GM12878 (cell line): ENCODE results near the gene TRAF7. TPM values are rescaled to one million over a fixed set of nuclear protein-coding genes. Genes with fewer than 3 reads are reported as not detected.

Experiments used
- ATAC-seq: fragments of 200-7000 bp; cut with Tn5 transposase; 3 replicates; pipeline ENCODE4 v1.9.1; 2020; ENCODE audit warnings: mild to moderate bottlenecking, moderate library complexity
- BruUV-seq: library from RNA; stranded (reverse); fragments of 400-500 nt; replicated peaks from 2 replicates; lab custom pipeline; 2021; lab: Mats Ljungman, UMichigan
- CTCF ChIA-PET: fragments of 300-600 bp; sonication (Branson Sonifier 250); formaldehyde crosslinking; extraction: SDS; loops from one replicate; lab custom pipeline; 2021; ENCODE audit warnings: inconsistent platforms; lab: Yijun Ruan, JAX
- POLR2A ChIA-PET: fragments of 350-600 bp; formaldehyde crosslinking; extraction: SDS; loops from one replicate; lab custom pipeline; 2021; ENCODE audit warnings: inconsistent platforms; lab: Charles Lee
- RAD21 ChIA-PET: fragments of 300-600 bp; sonication (Branson Sonifier 250); formaldehyde crosslinking; loops from one replicate; lab custom pipeline; 2023; ENCODE audit warnings: antibody characterized with exemption; ENCODE audit not compliant: unreplicated experiment; lab: Charles Lee
- SMC1A ChIA-PET: fragments of 300-600 bp; sonication (Branson Sonifier 250); formaldehyde crosslinking; loops from one replicate; lab custom pipeline; 2023; ENCODE audit not compliant: unreplicated experiment, uncharacterized antibody; lab: Charles Lee
- DNase-seq: peaks from one replicate; pipeline ENCODE4 v3.0.0-alpha.2; 2011; ENCODE audit warnings: low read depth, low spot score
- FAIRE-seq: peaks from 3 replicates; lab custom pipeline; 2011; peaks lifted over from hg19 to GRCh38; lab: Jason Lieb, UNC
- H2AFZ ChIP-seq: 2 replicates; pipeline ENCODE4 v1.6.0; 2011; ENCODE audit warnings: low read depth, low read length, control low read depth; ENCODE audit not compliant: control insufficient read depth
- H3K27ac ChIP-seq: 2 replicates; pipeline ENCODE4 v1.5.1; 2011; ENCODE audit warnings: control low read depth; ENCODE audit not compliant: control insufficient read depth, insufficient read depth
- H3K27me3 ChIP-seq, 2 experiments: replicated peaks in 1 of 2; 2 replicates each; pipeline versions ENCODE4 v1.6.0 to v1.6.1; 2011; ENCODE audit warnings: low read length in 1 of 2; ENCODE audit not compliant: control insufficient read depth in 2 of 2, insufficient read depth in 2 of 2
- H3K36me3 ChIP-seq, 2 experiments: 2 replicates each; pipeline ENCODE4 v1.5.1; 2011; ENCODE audit warnings: low read length in 1 of 2; ENCODE audit not compliant: control insufficient read depth in 2 of 2, insufficient read depth in 2 of 2
- H3K4me1 ChIP-seq: 2 replicates; pipeline ENCODE4 v1.6.1; 2011; ENCODE audit warnings: mild to moderate bottlenecking, low read length, moderate library complexity, mixed read lengths; ENCODE audit not compliant: control insufficient read depth, insufficient read depth
- H3K4me2 ChIP-seq: 2 replicates; pipeline ENCODE4 v1.6.0; 2011; ENCODE audit warnings: control low read depth; ENCODE audit not compliant: control insufficient read depth, insufficient read depth
- H3K4me3 ChIP-seq: fragments of 200-600 bp; sonication (generic); 2 replicates; pipeline ENCODE4 v1.5.1; 2016
- H3K79me2 ChIP-seq: 2 replicates; pipeline ENCODE4 v1.6.0; 2011; ENCODE audit warnings: low read length; ENCODE audit not compliant: control insufficient read depth, insufficient read depth
- H3K9ac ChIP-seq: 2 replicates; pipeline ENCODE4 v1.8.0; 2011; ENCODE audit warnings: low read length, control low read depth, mixed read lengths; ENCODE audit not compliant: control insufficient read depth, insufficient read depth
- H3K9me3 ChIP-seq: replicated peaks from 3 replicates; pipeline ENCODE4 v1.5.1; 2011; ENCODE audit warnings: mild to moderate bottlenecking, low read length; ENCODE audit not compliant: control insufficient read depth, insufficient read depth
- H4K20me1 ChIP-seq: 2 replicates; pipeline ENCODE4 v1.6.0; 2011; ENCODE audit not compliant: control insufficient read depth, insufficient read depth
- NR2F1 ChIP-seq: fragments of 450-650 bp; conservative IDR thresholded peaks from 2 replicates; pipeline ENCODE4 v1.6.1; 2017; ENCODE audit warnings: mild to moderate bottlenecking
- RBBP5 ChIP-seq: fragments of 200-600 bp; sonication (generic); conservative IDR thresholded peaks from 2 replicates; pipeline ENCODE4 v1.6.1; 2016
- SMAD5 ChIP-seq: IDR thresholded peaks from 2 replicates; pipeline ENCODE4 v1.6.1; 2016; ENCODE audit warnings: antibody characterized with exemption, low read depth
- TBL1XR1 ChIP-seq: IDR thresholded peaks from 2 replicates; pipeline ENCODE4 v1.6.1; 2012; ENCODE audit warnings: low read depth, low read length, improper control_type of control experiment
- ZBED1 ChIP-seq: IDR thresholded peaks from 2 replicates; pipeline ENCODE4 v1.6.1; 2016; ENCODE audit warnings: borderline replicate concordance
- WGBS: methylation state at CpG from one replicate; pipeline ENCODE4 v1.1.6; 2016; ENCODE audit warnings: low lambda C conversion rate; ENCODE audit not compliant: insufficient replicate concordance, insufficient coverage; ENCODE audit errors: missing lambda C conversion rate; 5-methylcytosine and 5-hydroxymethylcytosine counted together
- in situ Hi-C: fragments of 300-500 bp; cut with MboI; formaldehyde crosslinking; loops from 9 replicates; pipeline ENCODE4 v1.14.3; 2018; ENCODE audit warnings: mixed read lengths
- intact Hi-C: fragments of 100-400 bp; cut with micrococcal nuclease; formaldehyde crosslinking; loops from one replicate; pipeline ENCODE4 v1.14.2; 2022; ENCODE audit not compliant: unreplicated experiment
- polyA plus RNA-seq, 11 experiments: library from polyadenylated mRNA; depleted of rRNA in 4 of 11; unstranded in 6 of 11; stranded (reverse) in 5 of 11; fragments of >200 nt; fragmentation: Nextera tagmentation in 4 of 11; fragmentation: Illumina TruSeq in 1 of 11; extraction: Ambion mirVana in 4 of 11; extraction: Trizol in 1 of 11; gene quantifications; 1 replicate in 1 of 11; 2 replicates in 10 of 11; pipeline versions ENCODE4 v1.2.1 to v1.2.3, GENCODE V29; 2011 to 2016; ENCODE audit warnings: inconsistent platforms in 2 of 11, missing spikeins in 2 of 11, low read depth in 1 of 11
- total RNA-seq, 4 experiments: library from RNA; depleted of rRNA in 3 of 4; stranded (reverse); fragments of >200 nt in 3 of 4; fragmentation: Illumina TruSeq in 1 of 4; extraction: Trizol in 1 of 4; gene quantifications; 2 replicates each; pipeline versions ENCODE4 v1.2.1 to v1.2.3, GENCODE V29; 2013 to 2021

TRAF7 gene
- total and polyA plus RNA-seq, 10 of the 15 experiments (the other 5 are each of a cell fraction or from before 2014, with no cell fraction given), result 0.61 to 87.0 (median 30.0) TPM

GRCh38 chr16:2155977-2156848 is 631 bp downstream of the TRAF7 start:
- Histone ChIP-seq H3K9ac (peak overlapping the region; percentile 87), H3K4me1 (peaks cover 43% of the 10 kb centered on the region), H3K27me3 (no peaks in the 10 kb centered on the region), H4K20me1 (peaks cover 9% of the 10 kb centered on the region; the same call in 1 of the 2 replicates), H3K27ac (peak overlapping the region; percentile 66), H3K36me3 (peaks cover 0 to 20% of the 10 kb centered on the region in 2 experiments; a peak in 2 of 4 replicates), H3K4me2 (peak overlapping the region; percentile 89), H3K9me3 (no peaks in the 10 kb centered on the region), H3K4me3 (peak overlapping the region; percentile 99), H2AFZ (no peak overlapping the region), H3K79me2 (peaks cover 81% of the 10 kb centered on the region)
- ATAC-seq, result no peak
- POLR2A ChIA-PET, result interaction anchor here (0.5 to 2.4 kb wide), 17 partner anchors 9 to 376 kb away, joined by 3 to 16 read pairs (median 5); partner anchors contain the start of genes ATP6V0C, ECI1, NTHL1 and PGP
- FAIRE-seq, result no peak
- SMC1A ChIA-PET, result interaction anchor here (0.7 to 1.8 kb wide), 6 partner anchors 10 to 374 kb away, joined by 3 to 6 read pairs (median 4); partner anchors contain the start of genes NUBP2, PKD1 and SPSB3
- in situ Hi-C loops (no loop called here), intact Hi-C loops (loop anchor here (5.0 kb wide), 1 partner anchor 106 kb away; no protein-coding TSS in a partner anchor)
- DNase-seq, result no peak
- CTCF ChIA-PET, result interaction anchor here (0.9 to 2.4 kb wide), 5 partner anchors 15 to 750 kb away, joined by 3 to 24 read pairs (median 6); partner anchors contain the start of gene PKD1
- no TSS peak for BruUV-seq
- 2% methylated on average over 31 of the region's 47 CpGs for WGBS
- TF ChIP-seq TBL1XR1, result no peak
- 0 out of 2 replicates have a peak, but pooled peaks have one; percentile 64 for TF ChIP-seq NR2F1
- RAD21 ChIA-PET, result interaction anchor here (0.8 to 2.3 kb wide), 10 partner anchors 16 to 274 kb away, joined by 3 to 14 read pairs (median 4); partner anchors contain the start of genes ECI1, MSRB1, NTHL1 and PGP

GRCh38 chr16:2156849-2157224 is 1.3 kb downstream of the TRAF7 start:
- intact Hi-C loops, result loop anchor here (5.0 kb wide), 1 partner anchor 105 kb away; no protein-coding TSS in a partner anchor
- no peak for ATAC-seq

More at GRCh38 chr16:2156849-2157224, 1.3 kb downstream of the TRAF7 start:
- no peak for TF ChIP-seq ZBED1
- no peak for TF ChIP-seq RBBP5
- TF ChIP-seq SMAD5, result no peak
- TF ChIP-seq, all 136 proteins: peak for 0
- Histone ChIP-seq H3K9ac (peak overlapping the region; percentile 87), H3K4me1 (peaks cover 37% of the 10 kb centered on the region), H3K36me3 (peaks cover 0 to 16% of the 10 kb centered on the region in 2 experiments; a peak in 2 of 4 replicates), H3K4me2 (peak overlapping the region; percentile 89), H3K9me3 (no peaks in the 10 kb centered on the region), H3K27me3 (no peaks in the 10 kb centered on the region), H3K79me2 (peaks cover 87% of the 10 kb centered on the region), H3K27ac (peak overlapping the region; percentile 66; the same call in 1 of the 2 replicates), H2AFZ (no peak overlapping the region), H4K20me1 (peaks cover 7% of the 10 kb centered on the region; the same call in 1 of the 2 replicates), H3K4me3 (peak overlapping the region; percentile 99)
- BruUV-seq, result TSS peak; percentile 80
- in situ Hi-C loops, result no loop called here
- ChIA-PET SMC1A (no interaction called here), RAD21 (no interaction called here), CTCF (no interaction called here), POLR2A (no interaction called here)
- WGBS, result 45% methylated on average over 5 of the region's 5 CpGs
- DNase-seq, result no peak
- FAIRE-seq, result no peak
